ENCODE data around the gene RBPJL.
"Not testable (repeated sequence)": the region's sequence is repeated elsewhere in the genome, so short reads cannot be mapped to it uniquely, and the experiment has no call there.

RBPJL gene

GRCh38 chr20:45342855-45343531 lies 36.4 kb downstream of the RBPJL start:
- DNase-seq (ENCODE audit: low spot score), result no peak

- no peak for DNase-seq (ENCODE audit: low spot score)
Observed at GRCh38 chr20:45343532-45344167, 37.0 kb downstream of the RBPJL start.

- no peak for DNase-seq (ENCODE audit: low spot score)
Observed at GRCh38 chr20:45344168-45344860, 37.7 kb downstream of the RBPJL start.

GRCh38 chr20:45345104-45345936 lies 38.7 kb downstream of the RBPJL start:
- DNase-seq (ENCODE audit: low spot score), result no peak

GRCh38 chr20:45346291-45346718 lies 39.7 kb downstream of the RBPJL start:
- no peak for DNase-seq (ENCODE audit: low spot score)

GRCh38 chr20:45346851-45347250 lies 40.2 kb downstream of the RBPJL start:
- DNase-seq (ENCODE audit: low spot score), result no peak

GRCh38 chr20:45347297-45347935 lies 40.8 kb downstream of the RBPJL start:
- no peak for DNase-seq (ENCODE audit: low spot score)

- no peak for DNase-seq (ENCODE audit: low spot score)
Observed at GRCh38 chr20:45347936-45348778, 41.5 kb downstream of the RBPJL start, which contains the start of gene SDC4. Gene SDC4 (minus strand): TSS chr20:45348424. CDS start chr20:45348384, 40 bp downstream.

- no peak for DNase-seq (ENCODE audit: low spot score)
Observed at GRCh38 chr20:45350217-45350616, 43.6 kb downstream of the RBPJL start.

GRCh38 chr20:45350795-45351194 lies 44.2 kb downstream of the RBPJL start:
- DNase-seq (ENCODE audit: low spot score), result not testable (repeated sequence)

- no peak for DNase-seq (ENCODE audit: low spot score)
Observed at GRCh38 chr20:45352729-45353128, 46.1 kb downstream of the RBPJL start.

GRCh38 chr20:45353746-45354145 lies 47.1 kb downstream of the RBPJL start:
- DNase-seq (ENCODE audit: low spot score), result no peak

GRCh38 chr20:45354423-45355208 lies 48.0 kb downstream of the RBPJL start:
- no peak for DNase-seq (ENCODE audit: low spot score)

- DNase-seq (ENCODE audit: low spot score), result no peak
Observed at GRCh38 chr20:45355209-45356084, 48.8 kb downstream of the RBPJL start.

GRCh38 chr20:45358282-45359068 lies 51.8 kb downstream of the RBPJL start:
- DNase-seq (ENCODE audit: low spot score), result no peak

GRCh38 chr20:45359069-45359405 lies 52.4 kb downstream of the RBPJL start:
- DNase-seq (ENCODE audit: low spot score), result no peak

- no peak for DNase-seq (ENCODE audit: low spot score)
Observed at GRCh38 chr20:45359406-45360148, 52.9 kb downstream of the RBPJL start.
